ENCODE data around the gene SDF4. TPM values are rescaled to one million over a fixed set of nuclear protein-coding genes. Genes with fewer than 3 reads are reported as not detected.

Gene SDF4
- total RNA-seq, 1 experiment from 2014 or later, result 82.0 TPM

DNA sequence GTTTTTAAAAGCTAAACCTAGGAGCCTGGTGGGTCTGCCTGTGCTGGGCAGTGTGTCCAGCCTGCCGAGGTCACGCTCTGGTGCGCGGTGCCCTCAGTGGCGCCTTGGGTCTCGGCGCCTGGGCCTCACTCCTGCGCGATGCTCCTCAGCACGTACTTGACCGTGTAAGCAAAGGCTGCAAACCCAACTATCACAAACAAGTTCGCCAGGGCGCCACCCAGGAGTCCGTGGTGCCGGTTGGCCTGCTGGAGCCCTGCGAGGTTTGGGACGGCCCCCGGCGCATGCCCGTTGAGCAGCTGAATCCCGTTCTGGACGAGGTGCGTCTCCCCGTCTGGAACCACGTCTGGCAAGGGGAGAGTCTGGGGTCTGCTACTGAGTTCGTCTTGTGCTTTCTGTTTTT lies 23.3 kb upstream of the SDF4 start:
- Histone ChIP-seq H3K4ac (ENCODE audit: low read depth, low read length) (no peak overlapping the region), H2BK120ac (ENCODE audit: low read depth, low read length, poor library complexity, severe bottlenecking) (no peak overlapping the region), H3K9ac (ENCODE audit: extremely low read depth, insufficient read length, low read length) (no peak overlapping the region), H2AK5ac (ENCODE audit: insufficient read length, low read length) (no peak overlapping the region), H2BK5ac (ENCODE audit: insufficient read length, low read length) (no peak overlapping the region), H3K79me1 (ENCODE audit: insufficient read depth, low read depth, low read length, poor library complexity, severe bottlenecking) (no peaks in the 10 kb centered on the region), H4K20me1 (ENCODE audit: control insufficient read depth, insufficient read depth, insufficient read length) (no peaks in the 10 kb centered on the region), H3K27me3 (ENCODE audit: insufficient read depth, low read length) (no peaks in the 10 kb centered on the region), H3K9me3 (ENCODE audit: control insufficient read depth, low read depth, low read length) (no peaks in the 10 kb centered on the region), H3K27ac (ENCODE audit: insufficient read length, low read depth, low read length) (no peak overlapping the region), H2AFZ (ENCODE audit: low read length) (no peak overlapping the region), H3K23me2 (ENCODE audit: insufficient read length, low read depth, low read length, poor library complexity, severe bottlenecking) (no peaks in the 10 kb centered on the region), H4K91ac (ENCODE audit: insufficient read length, low read depth, low read length) (no peak overlapping the region), H3K4me1 (ENCODE audit: insufficient read depth, low read length) (no peaks in the 10 kb centered on the region), H4K5ac (ENCODE audit: insufficient read length, low read depth, low read length) (no peak overlapping the region), H4K8ac (replicated peaks; ENCODE audit: insufficient read length, low read depth, low read length) (no peak overlapping the region), H3K79me2 (ENCODE audit: insufficient read depth, low read length) (no peaks in the 10 kb centered on the region), H3K23ac (ENCODE audit: insufficient read length, low read depth, low read length) (no peak overlapping the region), H3T11ph (ENCODE audit: low read length) (no peak overlapping the region), H3K18ac (ENCODE audit: insufficient read length, low read depth, low read length) (no peak overlapping the region), H2BK20ac (ENCODE audit: low read depth, low read length, poor library complexity, severe bottlenecking) (no peak overlapping the region), H3K14ac (ENCODE audit: insufficient read depth, low read length) (no peak overlapping the region), H3K4me2 (ENCODE audit: insufficient read depth, insufficient read length, low read length) (no peak overlapping the region), H2BK15ac (ENCODE audit: low read depth, low read length) (no peak overlapping the region), H3K56ac (ENCODE audit: insufficient read length, low read depth, low read length) (no peak overlapping the region), H2BK12ac (ENCODE audit: insufficient read length, low read depth, low read length) (no peak overlapping the region)
- H3K36me3 Mint-ChIP-seq (ENCODE audit: insufficient read depth in 1 of 3, low read depth in 3 of 3), result peaks cover 26 to 72% (median 60%) of the 10 kb centered on the region in 3 experiments; a peak in 6 of 7 replicates
- H3K27me3 Mint-ChIP-seq (ENCODE audit: low read depth), result peaks cover 4% of the 10 kb centered on the region; the same call in 1 of the 2 replicates
- H3K9me3 Mint-ChIP-seq, result no peaks in the 10 kb centered on the region; a peak in 2 of 5 replicates
- TF ChIP-seq, protein P1, sequence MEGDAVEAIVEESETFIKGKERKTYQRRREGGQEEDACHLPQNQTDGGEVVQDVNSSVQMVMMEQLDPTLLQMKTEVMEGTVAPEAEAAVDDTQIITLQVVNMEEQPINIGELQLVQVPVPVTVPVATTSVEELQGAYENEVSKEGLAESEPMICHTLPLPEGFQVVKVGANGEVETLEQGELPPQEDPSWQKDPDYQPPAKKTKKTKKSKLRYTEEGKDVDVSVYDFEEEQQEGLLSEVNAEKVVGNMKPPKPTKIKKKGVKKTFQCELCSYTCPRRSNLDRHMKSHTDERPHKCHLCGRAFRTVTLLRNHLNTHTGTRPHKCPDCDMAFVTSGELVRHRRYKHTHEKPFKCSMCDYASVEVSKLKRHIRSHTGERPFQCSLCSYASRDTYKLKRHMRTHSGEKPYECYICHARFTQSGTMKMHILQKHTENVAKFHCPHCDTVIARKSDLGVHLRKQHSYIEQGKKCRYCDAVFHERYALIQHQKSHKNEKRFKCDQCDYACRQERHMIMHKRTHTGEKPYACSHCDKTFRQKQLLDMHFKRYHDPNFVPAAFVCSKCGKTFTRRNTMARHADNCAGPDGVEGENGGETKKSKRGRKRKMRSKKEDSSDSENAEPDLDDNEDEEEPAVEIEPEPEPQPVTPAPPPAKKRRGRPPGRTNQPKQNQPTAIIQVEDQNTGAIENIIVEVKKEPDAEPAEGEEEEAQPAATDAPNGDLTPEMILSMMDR (conservative IDR thresholded peaks at IDR 0.05), result no peak
- peak overlapping the region in 1 of 3 experiments; percentile 28; a peak in 1 of 7 replicates for H3K27ac Mint-ChIP-seq
- H3K4me1 Mint-ChIP-seq, result peaks cover 16 to 27% of the 10 kb centered on the region in 2 experiments
- no peak for DNase-seq
- no peak overlapping the region for H3K4me3 Mint-ChIP-seq
- no CpG with 5 or more reads among the region's 26 CpGs for WGBS (ENCODE audit: extremely low coverage, insufficient read length, low lambda C conversion rate)

Measured in H9 (cell line).